Testis (tissue), 3 donors: ENCODE measurements around the gene PHAX. TPM values are rescaled to one million over a fixed set of nuclear protein-coding genes. Genes with fewer than 3 reads are reported as not detected.

ENCODE experiments used
- DNase-seq: peaks from one replicate; pipeline ENCODE4 v3.0.0-alpha.2; 2019
- H3K27ac ChIP-seq, 2 donors: fragments of 200-600 bp; sonication (generic); one replicate each; pipeline ENCODE4 v1.5.1; 2019
- H3K27me3 ChIP-seq: fragments of 200-600 bp; sonication (generic); one replicate; pipeline ENCODE4 v1.5.1; 2019
- H3K36me3 ChIP-seq: fragments of 200-600 bp; sonication (generic); one replicate; pipeline ENCODE4 v1.5.1; 2017; ENCODE audit warnings: low read depth; ENCODE audit errors: missing control alignments
- H3K4me1 ChIP-seq: fragments of 200-600 bp; sonication (generic); one replicate; pipeline ENCODE4 v1.5.1; 2019
- H3K4me3 ChIP-seq, 2 donors: fragments of 200-600 bp; sonication (generic); one replicate each; pipeline ENCODE4 v1.5.1; 2017 to 2019
- H3K9me3 ChIP-seq: fragments of 200-600 bp; sonication (generic); one replicate; pipeline ENCODE4 v1.5.1; 2017
- CTCF ChIP-seq, 3 experiments: fragments of 450-650 bp in 2 of 3; fragments of 200-600 bp in 1 of 3; sonication (generic) in 1 of 3; IDR thresholded peaks; one replicate each; pipeline ENCODE4 v1.5.1; 2016 to 2019; ENCODE audit warnings: antibody characterized with exemption in 3 of 3, mild to moderate bottlenecking in 2 of 3, moderate library complexity in 1 of 3
- POLR2A ChIP-seq: fragments of 450-650 bp; IDR thresholded peaks from one replicate; pipeline ENCODE4 v1.6.1; 2017; ENCODE audit warnings: antibody characterized with exemption, mild to moderate bottlenecking, moderate library complexity
- WGBS, 2 donors: methylation state at CpG; one replicate each; pipeline ENCODE4 v1.1.5; 2018; 5-methylcytosine and 5-hydroxymethylcytosine counted together
- intact Hi-C: fragments of 100-400 bp; cut with DNase I; formaldehyde crosslinking; loops from one replicate; pipeline ENCODE4 v1.15.1; 2023; ENCODE audit warnings: low total_unique reads
- polyA plus RNA-seq: library from polyadenylated mRNA; stranded (reverse); fragments of 350-450 nt; fragmentation: Illumina TruSeq; extraction: RNeasy Lipid Tissue Mini Kit (QIAGEN cat#74804); gene quantifications from one replicate; pipeline ENCODE4 v1.2.3, GENCODE V29; 2014; ENCODE audit warnings: low read depth, low replicate concordance; ENCODE audit not compliant: insufficient read depth
- total RNA-seq, 2 donors: library from RNA; depleted of rRNA; stranded (reverse); fragments of >200 nt; gene quantifications; one replicate each; pipeline ENCODE4 v1.2.3, GENCODE V29; 2016

PHAX gene
- total and polyA plus RNA-seq, 3 donors from 2014 or later: 21.2 to 55.6 (median 48.9) TPM

GRCh38 chr5:126568206-126568755 lies 32.5 kb upstream of the PHAX start:
- Histone ChIP-seq H3K27ac (no peak overlapping the region), H3K36me3 (no peaks in the 10 kb centered on the region), H3K27me3 (no peaks in the 10 kb centered on the region), H3K4me1 (no peaks in the 10 kb centered on the region), H3K4me3 (no peak overlapping the region), H3K9me3 (no peaks in the 10 kb centered on the region)
- intact Hi-C loops: no loop called here
- DNase-seq: no peak
- WGBS, 2 donors: 89% methylated on average over 4 of the region's 4 CpGs
- TF ChIP-seq POLR2A: no peak
- no peak for TF ChIP-seq CTCF (IDR thresholded peaks at IDR 0.05)

GRCh38 chr5:126575644-126576043 lies 25.1 kb upstream of the PHAX start:
- no peak for DNase-seq
- Histone ChIP-seq H3K27ac (no peak overlapping the region), H3K4me1 (no peaks in the 10 kb centered on the region), H3K27me3 (no peaks in the 10 kb centered on the region), H3K36me3 (no peaks in the 10 kb centered on the region), H3K9me3 (no peaks in the 10 kb centered on the region), H3K4me3 (no peak overlapping the region)
- intact Hi-C loops: no loop called here
- 42 to 62% methylated on average over 10 of the region's 10 CpGs for WGBS, 2 donors
- TF ChIP-seq CTCF (IDR thresholded peaks at IDR 0.05): no peak
- no peak for TF ChIP-seq POLR2A

- WGBS, 2 donors: 89 to 91% methylated on average over 5 of the region's 5 CpGs
- H3K27me3 ChIP-seq: no peaks in the 10 kb centered on the region
- no peak overlapping the region for H3K4me3 ChIP-seq
- no peak overlapping the region for H3K27ac ChIP-seq
- no peak for DNase-seq
- no peaks in the 10 kb centered on the region for H3K36me3 ChIP-seq
- H3K4me1 ChIP-seq: no peaks in the 10 kb centered on the region
- TF ChIP-seq CTCF (IDR thresholded peaks at IDR 0.05): no peak
- TF ChIP-seq POLR2A: no peak
- intact Hi-C loops: no loop called here
- H3K9me3 ChIP-seq: no peaks in the 10 kb centered on the region
Observed at GRCh38 chr5:126576974-126577373, 23.8 kb upstream of the PHAX start.

- DNase-seq: no peak
- Histone ChIP-seq H3K4me1 (no peaks in the 10 kb centered on the region), H3K27ac (no peak overlapping the region), H3K27me3 (no peaks in the 10 kb centered on the region), H3K36me3 (no peaks in the 10 kb centered on the region), H3K9me3 (no peaks in the 10 kb centered on the region), H3K4me3 (no peak overlapping the region)
- 78 to 92% methylated on average over 5 of the region's 5 CpGs for WGBS, 2 donors
- intact Hi-C loops: no loop called here
- TF ChIP-seq CTCF (IDR thresholded peaks at IDR 0.05) (no peak), POLR2A (no peak)
Observed at GRCh38 chr5:126577415-126577814, 23.3 kb upstream of the PHAX start.

GRCh38 chr5:126579716-126580115 lies 21.0 kb upstream of the PHAX start:
- WGBS, 2 donors: 92 to 93% methylated on average over 2 of the region's 2 CpGs
- TF ChIP-seq CTCF (IDR thresholded peaks at IDR 0.05) (no peak), POLR2A (no peak)
- DNase-seq: no peak
- no peaks in the 10 kb centered on the region for H3K36me3 ChIP-seq
- peaks cover 1% of the 10 kb centered on the region for H3K4me1 ChIP-seq
- H3K4me3 ChIP-seq: no peak overlapping the region
- no peaks in the 10 kb centered on the region for H3K9me3 ChIP-seq
- H3K27me3 ChIP-seq: no peaks in the 10 kb centered on the region
- H3K27ac ChIP-seq: no peak overlapping the region
- intact Hi-C loops: no loop called here
